HepG2 (cell line): Measurements from ENCODE around the gene NANOS1. TPM values are rescaled to one million over a fixed set of nuclear protein-coding genes. Genes with fewer than 3 reads are reported as not detected.

Source experiments
- CENPT ChIP-seq: sonication (generic); formaldehyde crosslinking; IDR thresholded peaks from 2 replicates; pipeline ENCODE4 v1.8.0; 2022; ENCODE audit warnings: low read depth, mild to moderate bottlenecking, moderate library complexity, missing genetic modification reagents
- ETV5 ChIP-seq: IDR thresholded peaks from 2 replicates; pipeline ENCODE4 v1.6.1; 2018; ENCODE audit warnings: missing biosample characterization, missing genetic modification reagents, inconsistent platforms, borderline replicate concordance
- ETV6 ChIP-seq: sonication (generic); formaldehyde crosslinking; conservative IDR thresholded peaks from 2 replicates; pipeline ENCODE4 v1.4.0; 2020; ENCODE audit warnings: missing genetic modification reagents
- FOXA3 ChIP-seq: IDR thresholded peaks from 2 replicates; pipeline ENCODE4 v1.6.1; 2016; ENCODE audit warnings: missing genetic modification reagents, missing compliant biosample characterization
- GATAD2A ChIP-seq: IDR thresholded peaks from 2 replicates; pipeline ENCODE4 v1.6.1; 2016
- KLF12 ChIP-seq: sonication (generic); formaldehyde crosslinking; IDR thresholded peaks from 2 replicates; pipeline ENCODE4 v1.4.0; 2020; ENCODE audit warnings: missing genetic modification reagents, borderline replicate concordance
- NR2C2 ChIP-seq: sonication (generic); formaldehyde crosslinking; IDR thresholded peaks from 2 replicates; pipeline ENCODE4 v1.4.0; 2020; ENCODE audit warnings: missing genetic modification reagents, mild to moderate bottlenecking, moderate library complexity, borderline replicate concordance
- PAF1 ChIP-seq: IDR thresholded peaks from 2 replicates; pipeline ENCODE4 v1.6.1; 2016; ENCODE audit warnings: missing genetic modification reagents, missing compliant biosample characterization
- RAD21 ChIP-seq: fragments of 450-650 bp; formaldehyde crosslinking; IDR thresholded peaks from 2 replicates; pipeline ENCODE4 v1.5.0; 2020; ENCODE audit warnings: mild to moderate bottlenecking
- SRY ChIP-seq: sonication (generic); formaldehyde crosslinking; IDR thresholded peaks from 2 replicates; pipeline ENCODE4 v1.8.0; 2022; ENCODE audit warnings: mild to moderate bottlenecking, missing genetic modification reagents
- TERF1 ChIP-seq: sonication (generic); formaldehyde crosslinking; IDR thresholded peaks from 2 replicates; pipeline ENCODE4 v1.8.0; 2022; ENCODE audit warnings: mild to moderate bottlenecking, missing genetic modification reagents, moderate library complexity
- THAP8 ChIP-seq: sonication (generic); formaldehyde crosslinking; IDR thresholded peaks from 2 replicates; pipeline ENCODE4 v1.5.1; 2020; ENCODE audit warnings: missing genetic modification reagents, mild to moderate bottlenecking, borderline replicate concordance
- TP53 ChIP-seq: sonication (generic); formaldehyde crosslinking; conservative IDR thresholded peaks from 2 replicates; pipeline ENCODE4 v1.4.0; 2020; ENCODE audit warnings: missing genetic modification reagents
- ZNF343 ChIP-seq: sonication (generic); formaldehyde crosslinking; IDR thresholded peaks from 2 replicates; pipeline ENCODE4 v1.4.0; 2020; ENCODE audit warnings: mild to moderate bottlenecking, missing genetic modification reagents
- ZNF512B ChIP-seq: sonication (generic); formaldehyde crosslinking; IDR thresholded peaks from 2 replicates; pipeline ENCODE4 v1.5.1; 2020; ENCODE audit warnings: missing genetic modification reagents, mild to moderate bottlenecking, borderline replicate concordance
- polyA plus RNA-seq, 8 experiments: library from polyadenylated mRNA; depleted of rRNA in 3 of 8; stranded (reverse) in 7 of 8; unstranded in 1 of 8; fragments of >200 nt; fragmentation: Illumina TruSeq in 4 of 8; extraction: Trizol in 4 of 8; gene quantifications; 2 replicates each; pipeline versions ENCODE4 v1.2.1 to v1.2.3, GENCODE V29; 2011 to 2016; ENCODE audit warnings: low read depth in 4 of 8, missing spikeins in 1 of 8, mixed read lengths in 1 of 8; ENCODE audit not compliant: insufficient read depth in 1 of 8
- total RNA-seq, 5 experiments: library from RNA; depleted of rRNA; stranded (reverse); fragments of >200 nt; fragmentation: Illumina TruSeq; extraction: Trizol; gene quantifications; 2 replicates each; pipeline ENCODE4 v1.2.3, GENCODE V29; 2016; ENCODE audit warnings: low read depth in 1 of 5
- TF ChIP-seq, protein P1 (sequence below): IDR thresholded peaks from 2 replicates; pipeline ENCODE4 v1.6.1; 2016; ENCODE audit warnings: low read depth, borderline replicate concordance
- TF ChIP-seq, protein P2 (sequence below): sonication (generic); formaldehyde crosslinking; IDR thresholded peaks from 2 replicates; pipeline ENCODE4 v1.8.0; 2022; ENCODE audit warnings: missing genetic modification reagents, mild to moderate bottlenecking, borderline replicate concordance

The NANOS1 gene
- total and polyA plus RNA-seq, 2 of the 13 experiments (the other 11 are each of a cell fraction or from before 2014, with no cell fraction given) = 1.7 to 2.2 TPM

GRCh38 chr10:119080521-119081259 lies 51.2 kb downstream of the NANOS1 start, which contains the start of gene EIF3A (continued):
- no peak for TF ChIP-seq ZNF512B (CRISPR knock-in tag)
- TF ChIP-seq KLF12 (CRISPR knock-in tag) = no peak
- no peak for TF ChIP-seq CENPT (CRISPR knock-in tag)
- TF ChIP-seq TP53 (CRISPR knock-in tag) = no peak
- TF ChIP-seq THAP8 (CRISPR knock-in tag) = no peak; the same call in 1 of the 2 replicates
- peak; percentile 45; the same call in 1 of the 2 replicates for TF ChIP-seq NR2C2 (CRISPR knock-in tag)
- no peak for TF ChIP-seq TERF1
- TF ChIP-seq, protein P1, sequence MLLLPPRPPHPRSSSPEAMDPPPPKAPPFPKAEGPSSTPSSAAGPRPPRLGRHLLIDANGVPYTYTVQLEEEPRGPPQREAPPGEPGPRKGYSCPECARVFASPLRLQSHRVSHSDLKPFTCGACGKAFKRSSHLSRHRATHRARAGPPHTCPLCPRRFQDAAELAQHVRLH (CRISPR knock-in tag) = peak; percentile 40; the same call in 1 of the 2 replicates
- TF ChIP-seq SRY (CRISPR knock-in tag) = peak; percentile 77; the same call in 1 of the 2 replicates
- peak; percentile 74 for TF ChIP-seq ETV5 (CRISPR knock-in tag)
- no peak for TF ChIP-seq ZNF343
- no peak for TF ChIP-seq PAF1 (CRISPR knock-in tag)
- TF ChIP-seq FOXA3 (CRISPR knock-in tag) = peak; percentile 42
- peak; percentile 52; the same call in 1 of the 2 replicates for TF ChIP-seq ETV6
- TF ChIP-seq, protein P2, sequence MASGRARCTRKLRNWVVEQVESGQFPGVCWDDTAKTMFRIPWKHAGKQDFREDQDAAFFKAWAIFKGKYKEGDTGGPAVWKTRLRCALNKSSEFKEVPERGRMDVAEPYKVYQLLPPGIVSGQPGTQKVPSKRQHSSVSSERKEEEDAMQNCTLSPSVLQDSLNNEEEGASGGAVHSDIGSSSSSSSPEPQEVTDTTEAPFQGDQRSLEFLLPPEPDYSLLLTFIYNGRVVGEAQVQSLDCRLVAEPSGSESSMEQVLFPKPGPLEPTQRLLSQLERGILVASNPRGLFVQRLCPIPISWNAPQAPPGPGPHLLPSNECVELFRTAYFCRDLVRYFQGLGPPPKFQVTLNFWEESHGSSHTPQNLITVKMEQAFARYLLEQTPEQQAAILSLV = no peak
- TF ChIP-seq RAD21 (CRISPR knock-in tag) = no peak
- peak; percentile 40; the same call in 1 of the 2 replicates for TF ChIP-seq GATAD2A (CRISPR knock-in tag)
